Peyer's patch (tissue), 4 donors: Measurements from ENCODE around the gene FNDC1. TPM values are rescaled to one million over a fixed set of nuclear protein-coding genes. Genes with fewer than 3 reads are reported as not detected.

Source experiments
- DNase-seq, 3 donors: peaks; one replicate each; pipeline ENCODE4 v3.0.0-alpha.2; 2017 to 2019
- H3K27ac ChIP-seq, 4 donors: fragments of 200-600 bp; sonication (generic); one replicate each; pipeline ENCODE4 v1.5.1; 2016 to 2019
- H3K27me3 ChIP-seq, 2 donors: fragments of 200-600 bp; sonication (generic); one replicate each; pipeline ENCODE4 v1.5.1; 2019
- H3K36me3 ChIP-seq, 3 donors: fragments of 200-600 bp; sonication (generic); one replicate each; pipeline ENCODE4 v1.5.1; 2016 to 2019
- H3K4me1 ChIP-seq, 4 donors: fragments of 200-600 bp; sonication (generic); one replicate each; pipeline ENCODE4 v1.5.1; 2016 to 2019
- H3K4me3 ChIP-seq, 4 donors: fragments of 200-600 bp; sonication (generic); 1 replicate in 3 of 4; 2 replicates in 1 of 4; pipeline ENCODE4 v1.5.1; 2016 to 2019; ENCODE audit warnings: mild to moderate bottlenecking in 1 of 4
- H3K9me3 ChIP-seq, 4 donors: fragments of 200-600 bp; sonication (generic); one replicate each; pipeline ENCODE4 v1.5.1; 2016 to 2019; ENCODE audit warnings: mild to moderate bottlenecking in 1 of 4
- CTCF ChIP-seq, 6 experiments: fragments of 450-650 bp in 4 of 6; fragments of 200-600 bp in 2 of 6; sonication (generic) in 1 of 6; IDR thresholded peaks; one replicate each; pipeline ENCODE4 v1.5.1; 2017 to 2019; ENCODE audit warnings: antibody characterized with exemption in 6 of 6, mild to moderate bottlenecking in 3 of 6, moderate library complexity in 1 of 6
- POLR2A ChIP-seq, 2 donors: fragments of 450-650 bp; IDR thresholded peaks; one replicate each; pipeline ENCODE4 v1.5.1; 2017; ENCODE audit warnings: antibody characterized with exemption in 2 of 2, mild to moderate bottlenecking in 2 of 2, moderate library complexity in 2 of 2
- total RNA-seq, 4 donors: library from RNA; depleted of rRNA; stranded (reverse); fragments of >200 nt; gene quantifications; one replicate each; pipeline ENCODE4 v1.1.0, GENCODE V29; 2016

Gene FNDC1
- total RNA-seq, 4 donors from 2014 or later, result 0.54 to 1.7 TPM; not detected in 2

DNA sequence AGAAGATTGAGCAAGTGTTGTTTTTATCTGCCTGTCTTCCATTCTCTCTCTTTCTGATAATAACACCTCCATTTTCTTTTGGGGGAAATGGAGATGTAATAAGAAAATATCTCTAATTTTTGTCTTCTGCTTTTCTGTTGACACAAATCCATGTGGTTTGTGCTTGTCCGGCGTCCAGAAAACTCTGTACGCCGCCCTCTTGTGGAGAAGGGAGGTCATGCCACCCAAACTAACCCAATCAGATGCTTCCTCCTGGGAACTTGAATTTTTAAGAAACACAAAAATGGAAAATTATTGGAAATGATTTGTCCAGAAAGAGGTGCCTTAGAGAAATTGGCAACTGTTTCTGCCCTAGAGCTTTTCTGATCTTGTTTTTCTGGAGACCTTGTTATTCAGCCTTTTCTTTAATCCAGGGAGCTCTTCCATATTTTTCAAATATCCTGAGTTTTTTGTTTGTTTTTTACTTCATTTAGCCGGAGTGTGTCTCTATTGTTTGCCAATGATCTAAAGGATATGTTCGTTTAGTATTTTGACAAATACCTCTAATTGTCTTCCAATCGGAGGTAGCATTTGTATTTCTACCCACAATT lies 17.8 kb upstream of the FNDC1 start:
- no peaks in the 10 kb centered on the region for H3K36me3 ChIP-seq
- TF ChIP-seq CTCF (IDR thresholded peaks at IDR 0.05) (peak; percentile 55 to 83 (median 60)), POLR2A (IDR thresholded peaks at IDR 0.05) (no peak)
- no peaks in the 10 kb centered on the region for H3K27me3 ChIP-seq
- H3K4me1 ChIP-seq, result no peaks in the 10 kb centered on the region
- no peaks in the 10 kb centered on the region for H3K9me3 ChIP-seq
- no peak overlapping the region for H3K27ac ChIP-seq
- no peak overlapping the region for H3K4me3 ChIP-seq
- peak in 2 of 3 donors; percentile 50 to 78 for DNase-seq

GRCh38 chr6:159152041-159152440 lies 17.2 kb upstream of the FNDC1 start:
- Histone ChIP-seq H3K4me3 (no peak overlapping the region), H3K4me1 (no peaks in the 10 kb centered on the region), H3K36me3 (no peaks in the 10 kb centered on the region), H3K27me3 (no peaks in the 10 kb centered on the region), H3K9me3 (no peaks in the 10 kb centered on the region), H3K27ac (no peak overlapping the region)
- DNase-seq, result no peak
- TF ChIP-seq CTCF (IDR thresholded peaks at IDR 0.05) (no peak), POLR2A (IDR thresholded peaks at IDR 0.05) (no peak)

GRCh38 chr6:159152782-159153181 lies 16.4 kb upstream of the FNDC1 start:
- no peak overlapping the region for H3K27ac ChIP-seq
- H3K36me3 ChIP-seq, result no peaks in the 10 kb centered on the region
- no peaks in the 10 kb centered on the region for H3K9me3 ChIP-seq
- no peaks in the 10 kb centered on the region for H3K4me1 ChIP-seq
- TF ChIP-seq CTCF (IDR thresholded peaks at IDR 0.05), result no peak
- H3K4me3 ChIP-seq, result no peak overlapping the region
- H3K27me3 ChIP-seq, result no peaks in the 10 kb centered on the region
- DNase-seq, result no peak

DNA sequence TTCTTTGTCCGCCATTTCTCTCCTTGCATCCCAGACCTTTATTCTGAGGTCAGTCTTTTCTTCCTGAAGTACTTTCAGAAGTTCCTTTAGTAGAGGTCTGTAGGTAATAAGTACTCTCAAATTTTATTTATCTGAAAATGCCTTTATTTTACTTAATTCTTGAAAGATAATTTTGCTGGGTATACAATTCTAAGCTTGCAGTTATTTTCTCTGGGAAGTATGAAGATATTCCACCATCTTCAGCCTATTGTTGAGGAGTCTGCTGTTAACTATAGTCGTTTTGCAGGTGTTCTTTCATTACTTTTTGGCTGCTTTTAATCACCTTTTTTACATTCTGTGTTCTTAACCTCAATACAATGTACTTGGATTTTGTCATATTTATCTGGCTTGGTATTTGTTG lies 13.5 kb upstream of the FNDC1 start:
- no peak for DNase-seq
- Histone ChIP-seq H3K27me3 (no peaks in the 10 kb centered on the region), H3K36me3 (no peaks in the 10 kb centered on the region), H3K4me1 (no peaks in the 10 kb centered on the region), H3K4me3 (no peak overlapping the region), H3K27ac (no peak overlapping the region), H3K9me3 (no peaks in the 10 kb centered on the region)
- TF ChIP-seq POLR2A (IDR thresholded peaks at IDR 0.05), result no peak
- TF ChIP-seq CTCF (IDR thresholded peaks at IDR 0.05), result no peak

DNA sequence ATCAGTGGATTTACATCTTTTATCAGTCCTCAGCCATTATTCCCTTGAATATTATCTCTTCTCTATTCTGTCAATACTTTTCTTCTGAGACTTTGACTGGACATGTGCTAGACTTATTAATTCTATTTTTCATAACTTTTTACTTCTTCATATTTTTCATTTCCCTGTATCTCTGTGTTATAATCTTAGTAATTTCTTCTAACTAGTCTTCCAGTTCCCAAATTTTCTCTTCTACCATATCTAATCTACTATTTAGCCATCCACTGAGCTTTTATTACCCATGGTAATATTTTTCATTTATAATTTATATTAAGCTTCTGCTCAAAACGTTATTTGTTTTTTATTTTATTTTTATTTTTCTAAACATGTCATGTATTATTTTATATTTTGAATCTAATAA lies 13.1 kb upstream of the FNDC1 start:
- Histone ChIP-seq H3K9me3 (no peaks in the 10 kb centered on the region), H3K4me1 (no peaks in the 10 kb centered on the region), H3K27me3 (no peaks in the 10 kb centered on the region), H3K36me3 (no peaks in the 10 kb centered on the region), H3K27ac (no peak overlapping the region), H3K4me3 (no peak overlapping the region)
- DNase-seq, result no peak
- TF ChIP-seq CTCF (IDR thresholded peaks at IDR 0.05) (no peak), POLR2A (IDR thresholded peaks at IDR 0.05) (no peak)

DNA sequence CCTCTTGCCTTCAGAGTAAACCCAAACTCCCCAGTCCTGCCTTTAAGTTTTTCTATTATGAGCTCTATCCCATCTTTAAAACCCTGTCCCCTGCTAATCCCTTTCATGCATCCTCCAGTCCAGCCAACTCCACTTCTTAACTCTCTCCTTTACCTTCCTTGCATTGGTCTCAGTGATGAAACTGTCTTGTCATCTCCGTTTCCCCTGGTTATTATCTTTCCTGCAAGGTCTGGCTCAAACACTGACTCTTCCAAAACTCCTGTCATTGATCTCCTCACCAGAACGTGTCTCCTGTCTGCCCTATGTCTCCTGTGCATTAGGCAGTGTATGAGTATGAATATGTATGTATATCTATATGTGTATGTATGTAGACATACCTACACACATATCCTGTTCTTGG lies 11.8 kb upstream of the FNDC1 start:
- Histone ChIP-seq H3K36me3 (no peaks in the 10 kb centered on the region), H3K27me3 (no peaks in the 10 kb centered on the region), H3K9me3 (no peaks in the 10 kb centered on the region), H3K4me1 (no peaks in the 10 kb centered on the region), H3K27ac (no peak overlapping the region), H3K4me3 (no peak overlapping the region)
- TF ChIP-seq CTCF (IDR thresholded peaks at IDR 0.05), result no peak
- no peak for TF ChIP-seq POLR2A (IDR thresholded peaks at IDR 0.05)
- no peak for DNase-seq
